Nephron progenitor cell (in vitro differentiated cells): ENCODE results near the gene FBXO21.
A peak's percentile ranks its signal among the peaks of the same experiment; 100 is the strongest.

Experiments used
- DNase-seq: peaks from one replicate; pipeline ENCODE4 v3.0.0; 2021
- H3K27ac Mint-ChIP-seq: 2 replicates; pipeline ENCODE4 v1.8.0; 2021; ENCODE audit warnings: mild to moderate bottlenecking, moderate library complexity, mixed read lengths
- H3K27me3 Mint-ChIP-seq: 2 replicates; pipeline ENCODE4 v1.8.0; 2021; ENCODE audit warnings: mild to moderate bottlenecking, low read depth, mixed read lengths; ENCODE audit not compliant: poor library complexity
- H3K36me3 Mint-ChIP-seq: 2 replicates; pipeline ENCODE4 v1.8.0; 2021; ENCODE audit warnings: low read depth, mixed read lengths
- H3K4me1 Mint-ChIP-seq: 2 replicates; pipeline ENCODE4 v1.8.0; 2021; ENCODE audit warnings: mixed read lengths
- H3K4me3 Mint-ChIP-seq: 2 replicates; pipeline ENCODE4 v1.8.0; 2021; ENCODE audit warnings: mild to moderate bottlenecking, moderate library complexity, mixed read lengths
- H3K9me3 Mint-ChIP-seq: 2 replicates; pipeline ENCODE4 v1.8.0; 2021; ENCODE audit warnings: mild to moderate bottlenecking, moderate library complexity, mixed read lengths
- TF ChIP-seq, protein P1 (sequence below): fragments of 200-600 bp; sonication (generic); IDR thresholded peaks from 2 replicates; pipeline ENCODE4 v1.5.0; 2021; ENCODE audit warnings: antibody characterized with exemption

FBXO21 gene

DNA sequence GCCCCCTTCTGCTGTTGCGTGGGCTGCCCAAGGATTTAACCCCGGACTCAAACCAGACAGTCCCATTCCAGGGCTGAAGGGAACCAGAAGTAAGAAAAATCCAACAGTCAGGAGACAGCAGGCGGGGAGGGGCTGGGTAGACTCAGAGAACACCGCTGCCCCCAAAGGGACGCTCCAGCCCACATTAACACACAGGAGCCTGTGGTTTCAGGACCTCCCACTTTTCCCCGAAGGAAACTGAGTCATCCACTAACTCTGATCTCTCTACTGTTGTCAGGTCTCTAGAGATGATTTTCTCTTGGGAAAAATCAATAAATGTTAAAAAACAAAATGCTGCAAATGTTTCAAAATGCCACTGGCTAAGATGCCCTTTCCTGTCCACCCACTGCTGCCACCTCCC lies 41.6 kb downstream of the FBXO21 start:
- TF ChIP-seq, protein P1, sequence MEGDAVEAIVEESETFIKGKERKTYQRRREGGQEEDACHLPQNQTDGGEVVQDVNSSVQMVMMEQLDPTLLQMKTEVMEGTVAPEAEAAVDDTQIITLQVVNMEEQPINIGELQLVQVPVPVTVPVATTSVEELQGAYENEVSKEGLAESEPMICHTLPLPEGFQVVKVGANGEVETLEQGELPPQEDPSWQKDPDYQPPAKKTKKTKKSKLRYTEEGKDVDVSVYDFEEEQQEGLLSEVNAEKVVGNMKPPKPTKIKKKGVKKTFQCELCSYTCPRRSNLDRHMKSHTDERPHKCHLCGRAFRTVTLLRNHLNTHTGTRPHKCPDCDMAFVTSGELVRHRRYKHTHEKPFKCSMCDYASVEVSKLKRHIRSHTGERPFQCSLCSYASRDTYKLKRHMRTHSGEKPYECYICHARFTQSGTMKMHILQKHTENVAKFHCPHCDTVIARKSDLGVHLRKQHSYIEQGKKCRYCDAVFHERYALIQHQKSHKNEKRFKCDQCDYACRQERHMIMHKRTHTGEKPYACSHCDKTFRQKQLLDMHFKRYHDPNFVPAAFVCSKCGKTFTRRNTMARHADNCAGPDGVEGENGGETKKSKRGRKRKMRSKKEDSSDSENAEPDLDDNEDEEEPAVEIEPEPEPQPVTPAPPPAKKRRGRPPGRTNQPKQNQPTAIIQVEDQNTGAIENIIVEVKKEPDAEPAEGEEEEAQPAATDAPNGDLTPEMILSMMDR: no peak
- no peaks in the 10 kb centered on the region for H3K9me3 Mint-ChIP-seq

DNA sequence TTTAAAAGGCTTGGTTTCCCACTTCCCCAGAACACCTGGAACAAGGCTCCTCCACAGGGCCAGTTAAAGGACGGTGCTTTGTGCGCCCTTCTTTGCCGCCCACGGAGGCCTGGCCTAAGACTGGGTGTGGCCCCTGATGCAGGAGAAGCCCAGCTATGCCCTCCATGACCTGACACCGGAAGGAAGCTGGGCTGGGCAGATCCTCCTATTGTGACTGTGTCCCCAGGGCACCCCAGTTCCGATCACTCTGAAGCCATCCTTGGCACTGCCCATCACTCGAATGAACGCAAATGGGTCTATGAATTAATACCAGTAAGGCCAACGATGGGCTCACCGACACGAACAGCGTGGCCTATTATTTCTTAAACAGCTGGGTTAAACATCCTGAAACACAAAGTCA lies 42.6 kb downstream of the FBXO21 start:
- Mint-ChIP-seq H3K4me3 (peak overlapping the region; percentile 24), H3K9me3 (no peaks in the 10 kb centered on the region), H3K27me3 (peaks cover 2% of the 10 kb centered on the region), H3K4me1 (peaks cover 46% of the 10 kb centered on the region), H3K27ac (peak overlapping the region; percentile 94), H3K36me3 (peaks cover 73% of the 10 kb centered on the region)
- TF ChIP-seq, protein P1: no peak
- no peak for DNase-seq

More for the DNA sequence above, 41.6 kb downstream of the FBXO21 start:
- peaks cover 2% of the 10 kb centered on the region for H3K27me3 Mint-ChIP-seq
- no peak overlapping the region for H3K4me3 Mint-ChIP-seq
- H3K27ac Mint-ChIP-seq: peak overlapping the region; percentile 94
- DNase-seq: no peak
- H3K36me3 Mint-ChIP-seq: peaks cover 73% of the 10 kb centered on the region
- H3K4me1 Mint-ChIP-seq: peaks cover 44% of the 10 kb centered on the region

DNA sequence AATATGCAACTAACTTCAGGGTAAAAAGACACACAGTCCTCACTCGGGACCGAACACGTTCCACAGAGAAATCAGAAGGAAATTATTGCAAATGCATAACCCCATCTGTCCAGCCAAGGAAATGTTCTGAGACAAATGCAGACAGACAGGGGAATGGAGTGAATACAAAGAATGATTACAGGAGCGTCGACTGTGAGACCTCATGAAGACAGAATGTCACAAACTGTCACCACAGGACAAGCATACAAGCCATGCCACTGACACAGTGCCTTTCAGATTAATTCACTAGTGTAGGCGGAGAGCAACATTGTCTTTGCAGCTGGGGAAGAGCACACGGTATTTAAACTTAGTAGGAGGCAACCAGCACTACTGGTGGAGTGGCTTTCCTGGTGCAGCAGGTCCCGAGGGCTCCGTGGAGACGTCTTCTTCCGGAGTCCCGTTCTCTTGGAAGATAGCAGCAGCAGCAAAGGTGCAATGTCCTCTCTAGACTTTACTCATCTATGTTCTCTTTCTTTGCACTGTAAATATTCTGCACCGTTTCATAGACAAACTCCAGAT lies 44.6 kb downstream of the FBXO21 start:
- TF ChIP-seq, protein P1: no peak
- H3K4me1 Mint-ChIP-seq: peaks cover 36% of the 10 kb centered on the region
- H3K4me3 Mint-ChIP-seq: no peak overlapping the region
- no peaks in the 10 kb centered on the region for H3K27me3 Mint-ChIP-seq
- peaks cover 60% of the 10 kb centered on the region for H3K36me3 Mint-ChIP-seq
- no peak for DNase-seq
- H3K9me3 Mint-ChIP-seq: no peaks in the 10 kb centered on the region
- H3K27ac Mint-ChIP-seq: peak overlapping the region; percentile 71

DNA sequence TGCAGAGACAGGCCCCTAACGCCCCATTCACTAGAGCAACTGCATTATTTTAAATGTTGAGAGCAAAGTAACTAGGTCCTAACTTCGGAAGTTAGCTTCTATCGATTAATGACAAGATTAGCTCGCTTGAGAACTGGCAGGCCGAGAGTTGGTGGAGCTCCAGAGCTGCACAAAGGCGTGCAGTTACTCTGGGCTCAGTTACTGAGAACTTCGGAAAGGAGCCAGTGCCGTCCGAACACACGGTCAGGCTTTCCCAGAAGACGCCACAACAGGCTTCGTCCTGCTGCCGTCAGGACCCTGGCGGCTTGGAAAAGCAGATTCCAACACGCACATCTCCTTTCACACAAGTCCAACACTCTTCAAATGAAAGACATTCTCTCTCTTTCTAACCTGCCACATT lies 45.7 kb downstream of the FBXO21 start:
- no peak overlapping the region for H3K27ac Mint-ChIP-seq
- H3K4me1 Mint-ChIP-seq: peaks cover 37% of the 10 kb centered on the region
- TF ChIP-seq, protein P1: no peak
- no peaks in the 10 kb centered on the region for H3K9me3 Mint-ChIP-seq
- H3K4me3 Mint-ChIP-seq: no peak overlapping the region
- peaks cover 49% of the 10 kb centered on the region for H3K36me3 Mint-ChIP-seq
- no peak for DNase-seq
- H3K27me3 Mint-ChIP-seq: no peaks in the 10 kb centered on the region

DNA sequence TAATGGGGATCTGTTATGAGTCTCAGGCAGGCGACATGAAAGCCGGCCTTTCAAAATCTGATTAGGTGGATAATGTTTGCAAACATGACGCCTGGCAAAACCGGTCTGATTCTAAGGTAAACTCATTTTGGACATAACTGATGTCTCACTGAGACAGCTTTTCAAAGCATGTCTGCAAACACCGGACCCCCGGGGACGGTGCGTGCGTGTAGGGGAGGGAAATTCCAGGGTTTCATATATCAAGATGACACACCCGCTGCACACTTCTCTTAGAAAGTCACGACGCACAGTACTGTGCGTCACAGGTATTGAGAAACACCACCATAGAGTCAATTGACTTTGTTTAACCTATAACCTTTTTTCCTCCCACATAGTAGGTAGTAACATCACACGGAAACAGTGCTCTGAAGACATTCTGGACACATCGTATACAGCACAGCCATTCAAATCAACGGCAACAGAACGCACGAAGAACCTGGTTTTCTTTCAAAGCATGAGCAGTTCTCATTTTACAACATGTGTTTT lies 47.2 kb downstream of the FBXO21 start:
- no peak for DNase-seq
- H3K36me3 Mint-ChIP-seq: peaks cover 43% of the 10 kb centered on the region
- TF ChIP-seq, protein P1: no peak
- peaks cover 2% of the 10 kb centered on the region for H3K27me3 Mint-ChIP-seq
- H3K9me3 Mint-ChIP-seq: no peaks in the 10 kb centered on the region
- peak overlapping the region; percentile 62 for H3K27ac Mint-ChIP-seq
- peaks cover 28% of the 10 kb centered on the region for H3K4me1 Mint-ChIP-seq
- H3K4me3 Mint-ChIP-seq: no peak overlapping the region

DNA sequence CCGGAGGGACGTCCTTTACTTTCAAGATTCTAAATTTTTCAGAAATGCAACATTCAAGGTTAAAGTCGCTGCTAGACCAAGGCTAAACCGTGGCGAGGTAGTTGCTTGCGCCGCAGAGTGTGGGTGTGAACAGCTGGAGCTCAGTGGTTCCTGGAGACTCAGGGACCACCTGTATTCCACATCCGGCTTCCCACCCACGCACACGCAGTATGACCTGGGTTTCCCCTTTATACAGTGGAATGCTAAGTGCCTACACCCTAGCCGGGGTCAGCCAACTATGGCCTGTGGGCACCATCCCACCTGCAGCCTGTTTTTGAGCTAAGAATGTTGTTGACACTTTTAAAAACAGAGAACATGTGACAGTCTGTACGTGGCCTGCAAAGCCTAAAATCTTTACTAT lies 48.2 kb downstream of the FBXO21 start:
- no peak overlapping the region for H3K4me3 Mint-ChIP-seq
- H3K27me3 Mint-ChIP-seq: peaks cover 5% of the 10 kb centered on the region
- no peak overlapping the region for H3K27ac Mint-ChIP-seq
- H3K4me1 Mint-ChIP-seq: peaks cover 22% of the 10 kb centered on the region
- H3K9me3 Mint-ChIP-seq: no peaks in the 10 kb centered on the region
- peaks cover 37% of the 10 kb centered on the region for H3K36me3 Mint-ChIP-seq
- TF ChIP-seq, protein P1: no peak
- DNase-seq: no peak
